HepG2 (cell line): ENCODE data around the gene NSF. TPM values are rescaled to one million over a fixed set of nuclear protein-coding genes. Genes with fewer than 3 reads are reported as not detected.

Experiments
- ATAC-seq: fragments of 200-7000 bp; cut with Tn5 transposase; 3 replicates; pipeline ENCODE4 v1.9.1; 2020; ENCODE audit warnings: mild to moderate bottlenecking, moderate library complexity
- BruUV-seq: library from RNA; stranded (reverse); fragments of 400-500 nt; replicated peaks from 2 replicates; lab custom pipeline; 2021; lab: Mats Ljungman, UMichigan
- CTCF ChIA-PET: fragments of 300-600 bp; formaldehyde crosslinking; extraction: SDS; loops from one replicate; lab custom pipeline; 2021; ENCODE audit warnings: low total read pairs, inconsistent platforms, low intra/inter-chr PET ratio; lab: Yijun Ruan, JAX
- POLR2A ChIA-PET: fragments of 350-600 bp; sonication (Branson Sonifier 250); formaldehyde crosslinking; loops from one replicate; lab custom pipeline; 2020; ENCODE audit warnings: antibody characterized with exemption, inconsistent platforms; lab: Yijun Ruan, JAX
- DNase-seq: peaks from one replicate; pipeline ENCODE4 v3.0.0-alpha.2; 2015; ENCODE audit warnings: low spot score
- FAIRE-seq: peaks from 3 replicates; lab custom pipeline; 2011; peaks lifted over from hg19 to GRCh38; lab: Jason Lieb, UNC
- H2AFZ ChIP-seq: one replicate; pipeline ENCODE4 v1.6.1; 2011; ENCODE audit warnings: low read length, inconsistent platforms
- H3K27ac ChIP-seq: fragments of 300-600 bp; 3 replicates; pipeline ENCODE4 v1.8.0; 2011; ENCODE audit warnings: mixed run types, mild to moderate bottlenecking, mixed read lengths, low read length, inconsistent platforms; ENCODE audit not compliant: insufficient read depth; ENCODE audit errors: extremely low read length
- H3K27me3 ChIP-seq, 2 experiments: fragments of 200-600 bp in 1 of 2; 2 replicates in 1 of 2; 3 replicates in 1 of 2; pipeline versions ENCODE4 v1.6.0 to v1.8.0; 2011; ENCODE audit warnings: low read length in 2 of 2, mild to moderate bottlenecking in 2 of 2, moderate library complexity in 2 of 2, inconsistent platforms in 1 of 2; ENCODE audit not compliant: insufficient read depth in 2 of 2, control insufficient read depth in 1 of 2
- H3K36me3 ChIP-seq, 2 experiments: fragments of 200-600 bp in 1 of 2; replicated peaks in 1 of 2; 2 replicates in 1 of 2; 3 replicates in 1 of 2; pipeline versions ENCODE4 v1.5.1 to v1.8.0; 2011; ENCODE audit warnings: low read length in 2 of 2, inconsistent platforms in 1 of 2; ENCODE audit not compliant: insufficient read depth in 2 of 2, control insufficient read depth in 1 of 2
- H3K4me1 ChIP-seq: 2 replicates; pipeline ENCODE4 v1.5.1; 2012; ENCODE audit warnings: low read length, inconsistent platforms; ENCODE audit not compliant: insufficient read depth
- H3K4me2 ChIP-seq: 2 replicates; pipeline ENCODE4 v1.6.0; 2011; ENCODE audit warnings: low read depth, low read length, inconsistent platforms
- H3K4me3 ChIP-seq, 3 experiments: fragments of 200-600 bp in 1 of 3; sonication (generic), shearing (Covaris generic) in 1 of 3; replicated peaks in 1 of 3; 2 replicates each; pipeline ENCODE4 v1.5.1; 2011 to 2016; ENCODE audit warnings: low read length in 3 of 3, inconsistent platforms in 2 of 3, low read depth in 2 of 3, mild to moderate bottlenecking in 2 of 3, control low read depth in 1 of 3, mixed read lengths in 1 of 3; ENCODE audit not compliant: insufficient read depth in 1 of 3
- H3K79me2 ChIP-seq: one replicate; pipeline ENCODE4 v1.6.1; 2011; ENCODE audit warnings: low read length, inconsistent platforms; ENCODE audit not compliant: insufficient read depth
- H3K9ac ChIP-seq: 2 replicates; pipeline ENCODE4 v1.6.0; 2011; ENCODE audit warnings: mild to moderate bottlenecking, low read depth, low read length, inconsistent platforms; ENCODE audit not compliant: insufficient read depth
- H3K9me3 ChIP-seq: 2 replicates; pipeline ENCODE4 v1.5.1; 2012; ENCODE audit warnings: mild to moderate bottlenecking, low read length
- H4K20me1 ChIP-seq: 2 replicates; pipeline ENCODE4 v1.6.0; 2011; ENCODE audit warnings: inconsistent platforms, mild to moderate bottlenecking, low read length, moderate library complexity; ENCODE audit not compliant: insufficient read depth
- BATF2 ChIP-seq: sonication (generic); formaldehyde crosslinking; IDR thresholded peaks from 2 replicates; pipeline ENCODE4 v1.8.0; 2022; ENCODE audit warnings: mild to moderate bottlenecking, missing genetic modification reagents, moderate library complexity
- LRRFIP1 ChIP-seq: sonication (generic); formaldehyde crosslinking; conservative IDR thresholded peaks from 2 replicates; pipeline ENCODE4 v1.4.0; 2020; ENCODE audit warnings: missing genetic modification reagents
- MED1 ChIP-seq: sonication (generic); formaldehyde crosslinking; IDR thresholded peaks from 2 replicates; pipeline ENCODE4 v1.4.0; 2020; ENCODE audit warnings: missing genetic modification reagents
- PRMT3 ChIP-seq: sonication (generic); formaldehyde crosslinking; IDR thresholded peaks from 2 replicates; pipeline ENCODE4 v1.8.1; 2022; ENCODE audit warnings: low read depth, mild to moderate bottlenecking, moderate library complexity, missing genetic modification reagents, borderline replicate concordance
- SIN3B ChIP-seq: fragments of 150-350 bp; IDR thresholded peaks from 2 replicates; pipeline ENCODE4 v1.6.1; 2014; ENCODE audit warnings: low read length
- THAP9 ChIP-seq: sonication (generic); formaldehyde crosslinking; IDR thresholded peaks from 2 replicates; pipeline ENCODE4; 2020; ENCODE audit warnings: missing genetic modification reagents, mild to moderate bottlenecking, borderline replicate concordance
- TSC22D2 ChIP-seq: sonication (generic); formaldehyde crosslinking; IDR thresholded peaks from 2 replicates; pipeline ENCODE4 v1.5.1; 2020; ENCODE audit warnings: missing genetic modification reagents, mild to moderate bottlenecking, borderline replicate concordance
- ZBTB42 ChIP-seq: sonication (generic); formaldehyde crosslinking; IDR thresholded peaks from 2 replicates; pipeline ENCODE4 v1.5.0; 2020; ENCODE audit warnings: mild to moderate bottlenecking, missing genetic modification reagents
- ZMYM4 ChIP-seq: sonication (generic); formaldehyde crosslinking; IDR thresholded peaks from 2 replicates; pipeline ENCODE4 v1.8.1; 2023; ENCODE audit warnings: mild to moderate bottlenecking, missing genetic modification reagents
- ZNF260 ChIP-seq: sonication (generic); formaldehyde crosslinking; IDR thresholded peaks from 2 replicates; pipeline ENCODE4 v1.4.0; 2020; ENCODE audit warnings: missing genetic modification reagents, low read depth, mild to moderate bottlenecking, borderline replicate concordance
- ZNF615 ChIP-seq: sonication (generic); formaldehyde crosslinking; IDR thresholded peaks from 2 replicates; pipeline ENCODE4 v1.5.0; 2020; ENCODE audit warnings: mild to moderate bottlenecking, missing genetic modification reagents, borderline replicate concordance
- WGBS: methylation state at CpG from one replicate; pipeline ENCODE4 v1.1.6; 2017; ENCODE audit warnings: low lambda C conversion rate; 5-methylcytosine and 5-hydroxymethylcytosine counted together
- in situ Hi-C: cut with HindIII; loops from 2 replicates; pipeline ENCODE4 v1.10.0; 2017; ENCODE audit warnings: low pct_unique_long_range_greater_than_20kb; ENCODE audit not compliant: extremely low pct_ligation_motif_present
- intact Hi-C: fragments of 100-400 bp; cut with micrococcal nuclease; formaldehyde crosslinking; loops from one replicate; pipeline ENCODE4 v1.10.0; 2022; ENCODE audit not compliant: unreplicated experiment
- polyA plus RNA-seq, 8 experiments: library from polyadenylated mRNA; depleted of rRNA in 3 of 8; stranded (reverse) in 7 of 8; unstranded in 1 of 8; fragments of >200 nt; fragmentation: Illumina TruSeq in 4 of 8; extraction: Trizol in 4 of 8; gene quantifications; 2 replicates each; pipeline versions ENCODE4 v1.2.1 to v1.2.3, GENCODE V29; 2011 to 2016; ENCODE audit warnings: low read depth in 4 of 8, missing spikeins in 1 of 8, mixed read lengths in 1 of 8; ENCODE audit not compliant: insufficient read depth in 1 of 8
- total RNA-seq, 5 experiments: library from RNA; depleted of rRNA; stranded (reverse); fragments of >200 nt; fragmentation: Illumina TruSeq; extraction: Trizol; gene quantifications; 2 replicates each; pipeline ENCODE4 v1.2.3, GENCODE V29; 2016; ENCODE audit warnings: low read depth in 1 of 5

NSF gene
- total and polyA plus RNA-seq, 2 of the 13 experiments (the other 11 are each of a cell fraction or from before 2014, with no cell fraction given), result 21.9 to 37.8 TPM

- no peak for TF ChIP-seq LRRFIP1 (CRISPR knock-in tag)
- TF ChIP-seq SIN3B, result no peak
- TF ChIP-seq BATF2, result no peak
- TF ChIP-seq ZNF615 (CRISPR knock-in tag), result no peak
- no peak for TF ChIP-seq PRMT3 (CRISPR knock-in tag)
Measured at GRCh38 chr17:46802800-46803199, 212.3 kb downstream of the NSF start (continued).

- in situ Hi-C loops (no loop called here), intact Hi-C loops (no loop called here)
- no peak; the same call in 1 of the 3 replicates for ATAC-seq
- Histone ChIP-seq H2AFZ (no peak overlapping the region), H3K79me2 (no peaks in the 10 kb centered on the region), H3K27ac (no peak overlapping the region), H3K4me3 (no peak overlapping the region), H3K4me2 (no peak overlapping the region), H3K4me1 (no peaks in the 10 kb centered on the region), H4K20me1 (no peaks in the 10 kb centered on the region), H3K27me3 (peaks cover 1 to 27% of the 10 kb centered on the region in 2 experiments; a peak in 3 of 5 replicates), H3K9ac (no peak overlapping the region), H3K36me3 (no peaks in the 10 kb centered on the region), H3K9me3 (no peaks in the 10 kb centered on the region)
- no peak for FAIRE-seq
- no peak for DNase-seq
- CTCF ChIA-PET, result no interaction called here
- 11% methylated on average over 2 of the region's 5 CpGs for WGBS
- no TSS peak for BruUV-seq
- POLR2A ChIA-PET, result no interaction called here
- TF ChIP-seq ZNF260 (CRISPR knock-in tag) (no peak), MED1 (CRISPR knock-in tag) (no peak), ZBTB42 (CRISPR knock-in tag) (no peak), THAP9 (CRISPR knock-in tag) (no peak), TSC22D2 (CRISPR knock-in tag) (no peak), ZMYM4 (no peak)
- TF ChIP-seq, all 625 proteins: peak for 0
Measured at GRCh38 chr17:46803544-46803943, 213.1 kb downstream of the NSF start.
